Activated CD8-positive, alpha-beta memory T cell treated with anti-CD3 and anti-CD28 coated beads, Interleukin-2, amount 50 U/mL, for 48 hours (primary cell): ENCODE measurements around the gene MPHOSPH10.
"Not testable (repeated sequence)": the region's sequence is repeated elsewhere in the genome, so short reads cannot be mapped to it uniquely, and the experiment has no call there.

ENCODE experiments used
- DNase-seq: peaks from one replicate; pipeline ENCODE4 v3.0.0-alpha.2; 2020

The MPHOSPH10 gene

GRCh38 chr2:71181316-71181715, 50.9 kb downstream of the MPHOSPH10 start:
- DNase-seq = no peak

GRCh38 chr2:71183306-71184115, 53.1 kb downstream of the MPHOSPH10 start:
- DNase-seq = not testable (repeated sequence)

GRCh38 chr2:71186973-71187372, 56.5 kb downstream of the MPHOSPH10 start:
- no peak for DNase-seq

- no peak for DNase-seq
Observed at GRCh38 chr2:71187589-71187988, 57.2 kb downstream of the MPHOSPH10 start.

- no peak for DNase-seq
Observed at GRCh38 chr2:71190656-71191569, 60.5 kb downstream of the MPHOSPH10 start.

GRCh38 chr2:71191570-71191943, 61.1 kb downstream of the MPHOSPH10 start:
- DNase-seq = no peak
